Stomach smooth muscle (tissue), 2 donors: ENCODE results near the gene DCAF6.
A peak's percentile ranks its signal among the peaks of the same experiment; 100 is the strongest.
"Not testable (repeated sequence)": the region's sequence is repeated elsewhere in the genome, so short reads cannot be mapped to it uniquely, and the experiment has no call there.

Experiments used
- H3K27ac ChIP-seq: one replicate; pipeline ENCODE4 v1.7.0; 2013; ENCODE audit warnings: mild to moderate bottlenecking, low read length, inconsistent platforms
- H3K27me3 ChIP-seq, 2 donors: one replicate each; pipeline ENCODE4 v1.7.0; 2013; ENCODE audit warnings: low read length in 2 of 2; ENCODE audit not compliant: insufficient read depth in 2 of 2, control insufficient read depth in 1 of 2
- H3K36me3 ChIP-seq, 2 donors: one replicate each; pipeline ENCODE4 v1.7.0; 2013; ENCODE audit warnings: low read length in 2 of 2; ENCODE audit not compliant: control insufficient read depth in 2 of 2, insufficient read depth in 2 of 2
- H3K4me1 ChIP-seq: one replicate; pipeline ENCODE4 v1.7.0; 2013; ENCODE audit warnings: low read length; ENCODE audit not compliant: control insufficient read depth, insufficient read depth
- H3K4me3 ChIP-seq, 2 donors: one replicate each; pipeline ENCODE4 v1.7.0; 2013; ENCODE audit warnings: low read length in 2 of 2
- H3K9ac ChIP-seq, 2 donors: one replicate each; pipeline ENCODE4 v1.7.0; 2013; ENCODE audit warnings: low read length in 2 of 2, mild to moderate bottlenecking in 1 of 2
- H3K9me3 ChIP-seq, 2 donors: one replicate each; pipeline ENCODE4 v1.7.0; 2013; ENCODE audit warnings: low read length in 2 of 2; ENCODE audit not compliant: control insufficient read depth in 2 of 2
- donor health status: healthy.
- donor health status: Pancreatic carcinoma.

DCAF6 gene

DNA sequence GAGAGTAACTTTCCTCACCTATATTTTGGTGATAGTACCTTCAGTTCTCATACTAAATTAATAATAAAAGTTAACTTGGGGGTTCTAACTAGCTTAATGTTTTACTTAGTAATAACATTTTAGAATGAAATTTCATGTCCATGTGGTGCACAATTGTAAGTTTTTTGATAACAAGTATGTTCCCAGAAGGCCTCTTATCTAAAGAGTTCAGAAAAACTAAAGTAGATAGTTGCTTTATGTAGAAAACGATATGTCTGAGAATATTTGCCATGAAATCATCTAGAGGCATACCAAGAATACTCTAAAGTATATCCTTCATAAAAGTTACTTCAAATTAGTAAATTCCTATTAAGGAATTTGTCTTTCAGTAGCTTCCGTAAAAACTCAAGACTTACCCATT is 12.4 kb upstream of the DCAF6 start:
- no peaks in the 10 kb centered on the region for H3K36me3 ChIP-seq
- no peak overlapping the region for H3K4me3 ChIP-seq
- no peak overlapping the region for H3K27ac ChIP-seq
- no peaks in the 10 kb centered on the region for H3K27me3 ChIP-seq
- H3K9ac ChIP-seq, result no peak overlapping the region
- H3K9me3 ChIP-seq, result no peaks in the 10 kb centered on the region
- H3K4me1 ChIP-seq, result no peaks in the 10 kb centered on the region

DNA sequence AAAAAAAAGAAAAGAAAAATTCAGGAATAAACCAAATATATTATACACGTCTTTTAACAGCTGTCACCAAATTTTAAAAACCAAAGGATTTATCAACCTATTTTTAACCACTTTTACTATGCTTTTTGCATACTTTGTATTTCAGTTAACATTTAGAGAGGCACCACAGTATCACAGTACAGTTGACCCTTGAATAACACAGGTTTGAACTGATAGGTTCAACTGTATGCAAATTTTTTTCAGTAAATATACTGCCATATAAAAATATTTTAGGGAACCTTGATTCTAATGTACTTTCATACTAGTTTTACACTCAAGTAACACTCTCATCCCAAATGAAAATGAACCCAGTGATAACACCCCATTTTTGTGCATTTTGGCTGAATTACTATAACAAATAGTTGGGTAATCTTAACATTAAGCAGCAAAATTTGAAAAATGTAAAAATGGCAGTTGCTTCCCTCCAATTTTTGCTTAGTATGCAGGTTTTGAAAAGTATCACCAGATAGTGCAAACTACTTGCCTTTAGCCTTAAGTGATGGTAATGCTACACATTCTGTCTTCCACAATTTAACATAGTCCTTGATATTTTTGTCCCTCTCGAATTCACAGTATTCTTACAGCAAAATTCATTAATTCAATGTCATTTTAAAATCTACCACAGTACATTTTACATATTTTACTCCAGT is 11.8 kb upstream of the DCAF6 start:
- Histone ChIP-seq H3K4me1 (no peaks in the 10 kb centered on the region), H3K27me3 (no peaks in the 10 kb centered on the region), H3K9me3 (no peaks in the 10 kb centered on the region), H3K9ac (no peak overlapping the region), H3K36me3 (no peaks in the 10 kb centered on the region), H3K27ac (no peak overlapping the region), H3K4me3 (no peak overlapping the region)

DNA sequence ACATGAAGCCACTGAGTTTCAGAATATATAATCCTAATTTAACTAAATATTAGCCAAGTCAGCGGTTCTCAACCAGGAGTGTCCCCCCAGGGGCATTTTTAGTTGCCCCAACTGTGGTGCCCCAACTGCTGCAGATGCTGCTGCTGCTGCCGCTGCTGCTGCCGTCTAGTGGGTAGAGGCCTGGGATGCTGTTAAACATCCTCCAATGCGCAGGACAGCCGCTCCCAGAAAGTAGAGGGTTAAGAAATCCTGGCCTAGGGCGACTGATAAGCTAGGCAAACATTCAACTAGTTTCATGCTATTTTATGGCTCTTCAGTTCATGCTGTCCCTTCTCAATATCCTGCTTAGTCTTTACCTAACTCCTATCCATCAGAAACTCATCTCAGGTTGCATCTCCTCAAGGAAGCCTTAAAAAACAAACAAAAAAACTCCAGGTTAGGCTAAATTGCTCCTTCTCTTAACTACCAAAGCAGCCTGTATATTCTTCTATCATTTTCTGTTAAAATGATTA is 9.9 kb upstream of the DCAF6 start:
- Histone ChIP-seq H3K9me3 (no peaks in the 10 kb centered on the region), H3K27ac (no peak overlapping the region), H3K4me3 (no peak overlapping the region), H3K9ac (no peak overlapping the region), H3K4me1 (peaks cover 3% of the 10 kb centered on the region), H3K36me3 (no peaks in the 10 kb centered on the region), H3K27me3 (no peaks in the 10 kb centered on the region)

DNA sequence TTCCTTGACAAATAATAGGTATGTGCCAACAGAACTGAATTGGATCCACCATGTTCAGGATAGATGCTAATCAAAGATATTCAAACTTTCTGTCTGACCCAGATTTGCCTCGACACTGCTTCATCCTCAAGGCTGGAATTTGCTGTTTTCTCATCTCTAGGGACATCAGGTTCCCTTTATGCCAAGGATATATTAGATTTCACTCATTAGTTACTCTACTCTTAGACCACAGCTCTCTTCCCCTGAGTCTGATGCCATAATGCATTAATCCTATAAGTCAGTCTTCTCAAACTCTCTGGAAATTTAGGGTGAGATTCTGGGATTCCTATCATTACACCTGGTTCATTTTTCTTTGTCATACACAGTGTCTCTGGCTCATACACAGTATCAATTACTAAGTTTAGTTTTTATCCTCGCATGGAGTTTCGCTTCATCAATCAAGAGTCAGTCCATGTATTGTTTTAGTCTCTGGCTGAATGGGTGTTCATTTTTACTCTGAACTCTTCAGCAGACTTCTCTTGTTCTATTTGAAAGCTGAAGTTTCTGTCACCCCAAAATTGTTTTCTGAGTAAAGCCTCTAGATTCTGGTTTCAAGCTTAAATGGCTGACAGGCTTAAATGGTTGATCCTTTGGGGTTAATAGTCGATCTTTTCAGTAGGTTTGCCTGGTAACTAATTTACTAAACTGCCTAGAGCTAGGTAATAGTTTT is 9.3 kb upstream of the DCAF6 start:
- Histone ChIP-seq H3K27ac (no peak overlapping the region), H3K9me3 (no peaks in the 10 kb centered on the region), H3K4me3 (no peak overlapping the region), H3K27me3 (no peaks in the 10 kb centered on the region), H3K4me1 (peaks cover 3% of the 10 kb centered on the region), H3K36me3 (no peaks in the 10 kb centered on the region), H3K9ac (no peak overlapping the region)

DNA sequence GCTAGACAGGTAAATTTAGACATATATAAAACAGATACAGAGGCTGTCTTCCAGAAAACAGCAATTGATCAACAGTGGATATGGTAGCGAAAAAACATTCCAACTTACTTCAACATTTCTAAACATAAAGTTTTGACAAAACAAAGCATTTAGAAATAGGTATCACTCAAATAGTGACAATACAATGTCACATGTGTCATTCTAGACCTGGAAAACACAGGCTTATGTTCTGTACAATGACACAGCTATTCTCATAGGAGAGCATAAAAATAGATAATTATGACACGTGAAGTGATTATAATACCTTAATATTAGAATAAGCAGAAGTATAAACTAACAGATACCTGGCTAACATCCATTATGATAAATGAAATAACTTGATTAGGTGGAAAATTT is 8.0 kb upstream of the DCAF6 start:
- Histone ChIP-seq H3K4me1 (peaks cover 3% of the 10 kb centered on the region), H3K36me3 (no peaks in the 10 kb centered on the region), H3K27ac (no peak overlapping the region), H3K27me3 (no peaks in the 10 kb centered on the region), H3K9me3 (no peaks in the 10 kb centered on the region), H3K9ac (no peak overlapping the region), H3K4me3 (no peak overlapping the region)

DNA sequence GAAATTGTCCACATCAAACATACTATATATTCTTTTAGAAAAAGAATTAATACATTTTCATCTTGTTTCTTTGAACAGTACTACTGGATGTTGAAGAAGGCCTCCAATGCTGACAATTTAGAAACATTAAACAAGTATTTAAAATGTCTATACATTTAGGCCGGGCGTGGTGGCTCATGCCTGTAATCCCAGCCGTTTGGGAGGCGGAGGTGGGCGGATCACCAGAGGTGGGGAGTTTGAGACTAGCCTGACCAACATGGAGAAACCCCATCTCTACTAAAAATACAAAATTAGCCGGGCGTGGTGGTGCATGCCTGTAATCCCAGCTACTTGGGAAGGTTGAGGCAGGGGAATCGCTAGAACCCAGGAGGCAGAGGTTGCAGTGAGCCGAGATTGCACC is 7.6 kb upstream of the DCAF6 start:
- not testable (repeated sequence) for H3K4me3 ChIP-seq, H3K9me3 ChIP-seq, H3K36me3 ChIP-seq, H3K4me1 ChIP-seq, H3K27ac ChIP-seq, H3K27me3 ChIP-seq, H3K9ac ChIP-seq

DNA sequence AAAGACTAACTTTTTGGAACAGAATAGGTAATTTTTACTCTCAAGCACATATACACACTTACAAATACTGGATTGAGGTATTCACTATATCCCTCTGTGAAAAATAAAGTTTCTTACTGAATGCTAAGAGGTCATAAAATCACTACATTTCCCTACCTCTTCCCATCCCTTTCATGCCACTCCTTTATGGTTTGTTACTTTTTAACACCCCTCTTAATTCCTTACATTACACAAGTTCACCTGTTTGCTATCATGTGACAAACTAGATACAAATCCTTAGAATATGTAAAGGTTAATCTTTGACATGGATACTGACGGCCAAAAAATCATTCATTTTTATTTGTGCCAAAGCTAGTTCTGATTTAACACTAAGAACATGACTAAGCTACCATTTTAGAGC is 6.8 kb upstream of the DCAF6 start:
- H3K27ac ChIP-seq, result no peak overlapping the region
- no peaks in the 10 kb centered on the region for H3K9me3 ChIP-seq
- H3K36me3 ChIP-seq, result no peaks in the 10 kb centered on the region
- no peak overlapping the region for H3K4me3 ChIP-seq
- H3K27me3 ChIP-seq, result no peaks in the 10 kb centered on the region
- no peak overlapping the region for H3K9ac ChIP-seq
- H3K4me1 ChIP-seq, result peaks cover 6% of the 10 kb centered on the region

DNA sequence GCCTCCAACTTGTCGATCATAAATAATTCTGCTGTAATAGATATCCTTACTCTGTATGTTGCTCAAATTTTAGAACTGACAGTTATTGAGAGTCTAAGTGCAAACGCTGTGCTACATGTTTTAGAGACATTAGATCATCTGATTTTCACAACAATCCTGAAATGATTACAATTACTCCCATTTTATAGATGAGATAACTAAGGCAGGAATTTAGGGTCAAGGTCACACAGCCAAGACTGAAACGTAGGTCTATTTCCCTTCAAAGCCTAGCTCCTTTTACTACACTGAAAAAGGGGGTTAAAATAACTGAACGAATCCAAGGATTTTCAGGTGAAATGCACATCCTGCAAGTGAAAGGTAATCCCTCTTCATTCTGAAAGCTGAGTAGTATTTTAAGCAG is 2.7 kb upstream of the DCAF6 start:
- H3K27me3 ChIP-seq, result no peaks in the 10 kb centered on the region
- H3K4me3 ChIP-seq, result peak overlapping the region; percentile 91 to 96

DNA sequence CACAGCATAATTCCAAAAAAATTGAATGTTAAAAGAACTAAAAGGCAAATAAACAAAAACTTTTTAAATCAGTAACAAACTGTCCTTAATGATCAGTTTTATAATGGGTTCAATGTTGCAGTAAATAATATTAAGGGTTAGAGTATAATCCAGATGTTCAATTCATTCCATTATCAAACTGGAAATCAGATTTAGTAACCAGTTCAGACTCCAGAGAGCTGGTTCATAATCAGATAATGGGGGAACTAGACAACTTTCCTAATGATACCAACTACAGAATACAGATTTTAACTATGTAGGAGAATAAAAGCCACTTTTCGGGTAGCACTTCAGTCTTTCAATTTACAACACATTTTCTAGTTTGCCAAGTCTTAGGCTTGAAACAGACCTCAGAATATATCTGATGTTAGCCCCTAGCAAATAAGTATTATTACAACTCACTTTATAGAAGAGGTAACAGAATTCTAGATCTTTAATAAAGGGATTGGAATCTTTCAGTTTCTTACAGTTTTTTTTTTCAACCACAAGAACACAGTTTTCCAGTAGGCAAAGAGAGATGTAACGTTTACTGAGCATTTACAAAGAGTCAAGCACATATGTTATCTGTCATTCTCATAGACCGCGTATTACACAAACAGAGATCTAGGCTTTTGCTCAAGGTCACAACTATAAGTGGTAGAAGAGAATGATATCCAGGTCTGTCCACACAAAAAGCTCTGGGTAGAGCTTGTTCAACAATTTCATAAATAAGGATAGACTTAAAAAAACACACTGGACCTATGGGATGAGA is 1.9 kb upstream of the DCAF6 start:
- Histone ChIP-seq H3K9me3 (no peaks in the 10 kb centered on the region), H3K4me1 (peaks cover 6% of the 10 kb centered on the region), H3K9ac (peak overlapping the region; percentile 95 to 97), H3K27me3 (no peaks in the 10 kb centered on the region), H3K36me3 (no peaks in the 10 kb centered on the region), H3K4me3 (peak overlapping the region; percentile 91 to 96), H3K27ac (peak overlapping the region; percentile 97)

More for the DNA sequence above, 2.7 kb upstream of the DCAF6 start:
- Histone ChIP-seq H3K36me3 (no peaks in the 10 kb centered on the region), H3K9me3 (no peaks in the 10 kb centered on the region), H3K27ac (no peak overlapping the region), H3K4me1 (peaks cover 6% of the 10 kb centered on the region), H3K9ac (peak overlapping the region in 1 of 2 donors; percentile 95)

DNA sequence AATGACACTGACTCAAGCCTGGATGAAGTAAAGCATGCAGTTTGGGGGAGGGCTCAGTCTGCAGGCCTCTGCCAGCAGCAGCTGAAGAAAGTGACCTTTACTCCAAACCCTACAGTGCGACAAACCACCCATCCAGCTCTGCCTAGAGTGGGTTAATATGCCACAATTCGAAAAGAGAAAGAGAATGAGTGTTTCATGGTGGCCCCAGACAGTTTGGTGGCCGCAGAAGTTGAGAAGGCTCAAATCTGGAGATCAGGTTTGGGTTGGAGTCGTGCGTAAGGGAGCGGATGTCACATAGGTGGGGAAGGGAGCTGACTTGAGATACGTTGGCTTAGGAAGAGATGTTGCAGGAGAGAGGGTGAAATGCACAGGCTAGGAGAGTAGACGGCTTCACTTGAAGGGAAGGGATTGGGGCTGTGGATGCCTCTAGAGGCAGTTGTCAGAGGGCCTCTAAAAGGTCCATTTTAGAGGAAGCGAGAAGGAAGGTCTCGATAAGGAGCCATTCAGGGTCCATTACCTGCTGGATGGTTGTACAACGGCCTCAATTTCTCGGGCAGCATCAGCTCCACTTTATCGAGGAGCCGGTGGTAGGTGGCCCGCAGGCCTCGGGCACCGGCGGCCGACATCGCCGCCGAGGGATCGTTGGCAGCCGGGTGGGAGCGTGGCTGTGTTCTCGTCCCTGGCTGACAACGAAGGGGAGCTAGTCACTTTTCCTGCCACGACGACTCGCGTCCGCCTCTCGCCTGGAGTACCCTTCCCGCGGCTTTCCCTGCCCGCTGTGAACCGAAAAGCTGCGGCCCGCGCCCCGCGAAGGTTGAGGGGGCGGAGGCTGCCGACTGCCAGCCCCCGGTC is 1.0 kb upstream of the DCAF6 start:
- H3K36me3 ChIP-seq, result no peaks in the 10 kb centered on the region
- H3K27me3 ChIP-seq, result no peaks in the 10 kb centered on the region
- H3K4me1 ChIP-seq, result peaks cover 6% of the 10 kb centered on the region
- no peaks in the 10 kb centered on the region for H3K9me3 ChIP-seq
- peak overlapping the region; percentile 95 to 97 for H3K9ac ChIP-seq
- peak overlapping the region; percentile 97 for H3K27ac ChIP-seq
- peak overlapping the region; percentile 91 to 96 for H3K4me3 ChIP-seq
